ENCODE results near the gene COL6A1.

Gene COL6A1, protein sequence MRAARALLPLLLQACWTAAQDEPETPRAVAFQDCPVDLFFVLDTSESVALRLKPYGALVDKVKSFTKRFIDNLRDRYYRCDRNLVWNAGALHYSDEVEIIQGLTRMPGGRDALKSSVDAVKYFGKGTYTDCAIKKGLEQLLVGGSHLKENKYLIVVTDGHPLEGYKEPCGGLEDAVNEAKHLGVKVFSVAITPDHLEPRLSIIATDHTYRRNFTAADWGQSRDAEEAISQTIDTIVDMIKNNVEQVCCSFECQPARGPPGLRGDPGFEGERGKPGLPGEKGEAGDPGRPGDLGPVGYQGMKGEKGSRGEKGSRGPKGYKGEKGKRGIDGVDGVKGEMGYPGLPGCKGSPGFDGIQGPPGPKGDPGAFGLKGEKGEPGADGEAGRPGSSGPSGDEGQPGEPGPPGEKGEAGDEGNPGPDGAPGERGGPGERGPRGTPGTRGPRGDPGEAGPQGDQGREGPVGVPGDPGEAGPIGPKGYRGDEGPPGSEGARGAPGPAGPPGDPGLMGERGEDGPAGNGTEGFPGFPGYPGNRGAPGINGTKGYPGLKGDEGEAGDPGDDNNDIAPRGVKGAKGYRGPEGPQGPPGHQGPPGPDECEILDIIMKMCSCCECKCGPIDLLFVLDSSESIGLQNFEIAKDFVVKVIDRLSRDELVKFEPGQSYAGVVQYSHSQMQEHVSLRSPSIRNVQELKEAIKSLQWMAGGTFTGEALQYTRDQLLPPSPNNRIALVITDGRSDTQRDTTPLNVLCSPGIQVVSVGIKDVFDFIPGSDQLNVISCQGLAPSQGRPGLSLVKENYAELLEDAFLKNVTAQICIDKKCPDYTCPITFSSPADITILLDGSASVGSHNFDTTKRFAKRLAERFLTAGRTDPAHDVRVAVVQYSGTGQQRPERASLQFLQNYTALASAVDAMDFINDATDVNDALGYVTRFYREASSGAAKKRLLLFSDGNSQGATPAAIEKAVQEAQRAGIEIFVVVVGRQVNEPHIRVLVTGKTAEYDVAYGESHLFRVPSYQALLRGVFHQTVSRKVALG

GRCh38 chr21:45981151-45982091, at the start of gene COL6A1:
COL6A1 (plus strand) TSS chr21:45981770; CDS start chr21:45981851, 81 bp downstream.
- DNase-seq = peak; percentile 85

DNA sequence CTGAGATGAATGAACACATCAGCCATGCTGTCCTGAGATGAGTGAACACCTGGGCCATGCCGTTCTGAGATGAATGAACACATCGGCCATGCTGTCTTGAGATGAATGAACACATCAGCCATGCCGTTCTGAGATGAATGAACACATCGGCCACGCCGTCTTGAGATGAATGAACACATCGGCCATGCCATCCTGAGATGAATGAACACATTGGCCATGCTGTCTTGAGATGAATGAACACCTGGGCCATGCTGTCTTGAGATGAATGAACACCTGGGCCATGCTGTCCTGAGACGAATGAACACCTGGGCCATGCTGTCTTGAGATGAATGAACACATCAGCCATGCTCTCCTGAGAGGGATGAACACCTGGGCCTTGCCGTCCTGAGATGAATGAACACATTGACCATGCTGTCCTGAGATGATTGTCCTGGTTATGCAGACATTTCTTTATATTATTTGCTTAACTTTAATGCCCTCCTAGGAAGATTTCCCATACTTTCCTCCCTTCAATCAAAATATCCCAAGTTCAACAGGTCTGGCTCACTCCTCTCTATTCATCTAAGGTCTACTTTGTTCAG, 48.6 kb upstream of the COL6A1 start:
- DNase-seq = no peak

DNA sequence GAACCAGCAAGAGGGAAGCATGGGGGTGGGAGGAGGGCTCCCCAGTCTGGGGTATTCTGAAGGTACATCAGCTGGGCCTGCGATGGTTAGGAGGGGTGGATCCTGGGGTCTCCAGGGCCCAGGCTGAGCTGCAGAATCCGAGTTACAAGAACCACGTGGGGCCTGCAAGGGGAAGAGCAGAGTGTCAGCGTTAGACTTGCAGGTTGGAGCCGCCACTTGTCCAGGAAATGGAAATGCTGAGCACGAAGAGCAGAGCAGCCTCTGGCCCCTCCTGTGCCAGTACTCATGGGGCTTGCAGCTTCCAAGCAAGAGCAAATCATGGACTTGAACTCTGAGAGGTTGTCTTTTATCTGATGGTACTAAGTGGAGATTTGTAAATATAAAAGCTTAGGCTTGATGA, 47.5 kb upstream of the COL6A1 start:
- no peak for DNase-seq

DNA sequence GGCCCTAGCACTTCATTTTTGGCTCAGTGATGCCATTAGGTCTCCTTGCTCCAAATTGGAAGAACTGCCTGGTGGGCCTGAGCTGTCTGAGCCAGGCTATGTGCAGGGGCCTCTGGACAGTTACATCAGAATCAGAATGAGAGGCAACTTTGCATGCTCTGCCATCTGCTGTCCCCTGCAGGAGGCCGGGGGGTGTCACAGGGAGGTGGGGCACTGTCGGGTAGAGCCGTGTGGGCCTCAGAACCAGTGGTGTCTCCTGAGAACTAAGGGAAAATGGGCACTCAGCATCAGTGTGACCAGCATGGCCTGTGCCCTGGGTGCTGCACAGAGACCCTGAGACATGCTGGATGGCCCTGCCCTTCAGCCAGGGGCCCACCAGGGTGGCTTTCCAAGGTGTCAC, 47.0 kb upstream of the COL6A1 start:
- DNase-seq = no peak

DNA sequence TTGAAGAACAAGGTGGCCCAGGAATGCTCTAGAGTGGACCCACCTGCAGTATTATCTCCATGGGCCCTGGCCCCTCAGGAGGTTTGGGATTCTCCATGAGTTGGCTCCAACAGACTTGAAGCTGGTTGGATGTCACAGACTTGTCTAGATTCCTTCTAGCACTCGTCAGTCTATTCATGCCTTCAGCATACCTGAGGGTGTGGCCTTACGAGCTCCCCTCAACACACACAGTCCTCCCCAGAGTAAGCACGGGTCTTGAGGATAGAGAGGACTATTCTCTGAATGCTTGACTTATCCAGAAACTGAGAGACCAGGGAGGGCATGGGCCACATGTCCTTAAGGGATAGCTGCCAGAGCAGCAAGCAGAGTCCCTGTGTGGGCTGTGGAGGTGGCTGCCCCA, 45.9 kb upstream of the COL6A1 start:
- DNase-seq = peak; percentile 12

DNA sequence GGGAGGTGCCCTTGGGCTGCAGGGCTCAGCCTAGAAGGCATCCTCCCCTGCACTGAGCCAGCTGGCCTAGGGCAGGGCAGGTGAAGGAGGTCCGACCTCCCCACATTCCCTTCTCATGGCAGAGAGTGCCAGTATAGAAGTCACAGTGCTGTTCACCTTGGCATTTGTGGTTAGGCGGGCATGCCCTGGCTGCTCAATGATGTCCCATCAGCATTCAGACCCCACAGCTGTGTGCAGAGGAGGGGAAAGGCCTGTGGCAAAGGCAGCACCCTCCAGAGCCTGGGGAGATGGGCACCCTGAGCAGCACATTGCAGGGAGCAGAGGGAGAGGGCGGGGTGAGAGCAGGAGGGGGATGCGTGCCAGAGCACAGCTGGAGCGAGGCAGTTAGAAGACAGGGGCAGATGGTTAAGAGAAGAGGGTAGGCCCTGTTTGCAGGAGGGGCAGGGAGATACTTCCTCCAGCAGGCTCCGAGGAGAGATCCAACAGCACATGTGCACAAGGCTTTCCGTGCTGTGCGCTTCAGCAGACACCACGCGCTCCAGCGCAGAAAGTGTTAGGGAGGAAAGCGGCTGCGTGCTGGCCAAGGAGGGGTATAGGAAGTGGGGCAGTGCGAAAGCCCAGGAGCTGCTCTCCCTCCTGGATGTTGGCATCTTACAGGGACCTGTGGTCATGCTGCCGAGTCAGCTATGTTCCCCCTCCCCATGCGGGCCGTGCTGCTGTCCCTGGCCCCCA, 43.7 kb upstream of the COL6A1 start:
- peak; percentile 97 for DNase-seq

DNA sequence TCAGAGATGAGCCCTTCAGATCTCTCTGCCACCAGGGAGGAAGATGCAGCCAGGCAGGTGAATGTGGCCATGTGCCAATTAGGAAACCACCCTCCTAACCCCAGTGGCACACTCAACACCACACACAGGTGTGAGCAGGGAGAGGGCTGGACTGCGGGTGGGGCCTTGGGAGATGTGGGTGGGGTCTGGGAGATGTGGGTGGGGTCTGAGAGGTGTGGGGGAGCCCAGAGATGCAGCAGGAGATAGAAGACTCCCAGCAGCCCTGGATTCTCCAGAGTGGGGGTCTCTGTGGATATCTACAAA, 43.2 kb upstream of the COL6A1 start:
- DNase-seq = peak; percentile 79

- no peak for DNase-seq
These were observed 42.6 kb upstream of the COL6A1 start for GRCh38 chr21:45938811-45939520.

DNA sequence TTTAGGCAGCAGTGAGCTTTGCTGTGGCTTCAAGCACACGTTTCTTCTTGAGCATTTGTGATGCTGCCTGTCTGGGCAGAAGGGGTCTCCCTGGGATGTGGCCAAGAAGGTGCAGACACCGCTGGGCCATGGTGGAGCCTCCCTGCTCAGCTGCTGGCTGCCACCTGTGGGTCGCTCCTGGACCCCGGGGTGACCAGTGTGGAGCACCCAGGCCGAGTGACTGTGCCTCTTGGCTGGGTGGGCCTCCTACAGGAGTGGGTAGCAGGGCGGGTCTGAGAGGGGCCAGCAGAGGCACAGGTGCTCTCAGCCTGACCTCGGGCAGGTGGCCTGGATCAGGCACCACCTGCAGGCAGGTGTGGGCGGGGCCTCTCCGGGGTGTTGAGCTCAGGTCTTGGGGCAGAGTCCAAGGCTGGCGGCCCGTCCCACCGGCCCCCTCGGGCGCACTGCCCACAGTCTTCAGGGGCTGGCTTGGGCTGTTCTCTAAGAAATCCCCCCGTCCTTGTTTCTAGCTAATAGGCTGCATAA, 42.0 kb upstream of the COL6A1 start:
- no peak for DNase-seq

DNA sequence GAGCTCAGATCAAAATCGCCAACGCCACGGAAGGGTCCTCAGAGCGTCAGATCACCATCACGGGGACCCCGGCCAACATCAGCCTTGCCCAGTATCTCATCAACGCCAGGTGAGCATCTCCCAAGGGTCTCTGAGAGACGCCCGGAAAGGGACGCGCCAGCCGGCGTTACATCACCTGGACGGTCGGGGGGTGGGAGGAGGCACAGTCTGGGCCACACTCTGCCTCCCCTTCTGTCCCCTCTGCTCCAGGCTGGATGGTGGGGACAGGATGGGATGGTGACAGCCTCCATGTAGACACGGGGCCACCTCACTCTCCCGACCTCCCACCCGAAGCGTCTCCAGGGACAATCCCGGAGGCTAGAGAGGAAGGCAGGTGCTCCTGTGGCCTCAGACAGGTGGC, 41.5 kb upstream of the COL6A1 start:
- no peak for DNase-seq

- DNase-seq = peak; percentile 71
These were observed 40.8 kb upstream of the COL6A1 start for GRCh38 chr21:45940621-45941337.

DNA sequence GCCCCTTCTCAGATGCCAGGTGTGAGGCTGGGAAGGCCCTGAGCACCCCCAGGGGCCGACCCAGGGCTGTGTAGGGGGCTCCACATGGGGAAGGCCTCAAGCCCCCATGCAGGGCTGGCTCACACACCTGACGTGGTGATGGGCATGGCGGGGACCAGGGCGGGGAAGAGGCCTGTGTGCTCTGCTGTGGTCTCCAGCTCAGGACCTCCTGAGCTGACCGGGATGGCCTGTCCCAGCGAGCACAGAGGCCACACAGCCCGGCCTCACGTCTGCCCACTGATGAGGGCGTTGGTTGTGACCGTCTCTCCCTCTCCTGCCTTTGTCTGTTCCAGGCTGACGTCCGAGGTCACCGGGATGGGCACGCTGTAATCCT, 40.2 kb upstream of the COL6A1 start:
- DNase-seq = no peak

DNA sequence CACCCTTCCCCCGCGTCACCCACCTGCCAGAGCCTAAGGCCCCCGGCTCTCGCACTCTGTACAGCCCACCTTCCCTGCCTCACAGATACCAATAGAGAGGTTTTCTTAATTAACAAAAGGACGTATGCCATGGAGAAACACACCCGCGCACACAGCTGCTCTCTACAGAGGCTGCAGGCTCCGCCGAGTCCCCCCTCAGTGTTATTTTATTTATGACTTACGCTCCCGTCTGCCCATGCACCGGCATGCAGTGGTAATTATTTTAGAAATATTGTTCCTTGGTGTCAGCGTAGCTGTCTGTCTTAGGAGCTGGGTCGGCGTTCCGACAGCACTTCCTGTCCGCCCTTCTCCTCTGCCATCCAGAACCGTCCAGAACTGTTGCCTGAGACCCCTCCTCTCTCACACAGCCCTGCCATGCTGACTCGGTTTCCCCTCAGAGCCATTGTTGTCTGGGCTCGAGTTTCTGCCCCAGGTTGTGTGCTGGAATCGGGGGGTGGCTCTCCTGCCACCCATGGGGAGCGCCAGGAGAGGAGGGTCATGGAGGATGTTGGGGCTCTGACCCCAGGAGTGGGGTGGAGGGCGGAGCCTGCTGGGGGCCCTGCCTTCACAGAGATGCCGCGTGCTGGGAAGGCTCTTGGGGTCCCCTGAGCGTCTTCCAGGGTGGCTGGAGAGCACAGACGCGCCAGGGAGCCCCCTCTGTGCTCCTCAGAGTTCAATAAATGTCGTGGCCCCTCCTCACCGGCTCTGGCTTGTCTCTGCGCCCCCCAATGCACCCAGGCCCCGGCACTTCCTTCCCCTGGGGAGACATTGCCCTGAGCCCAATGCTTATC, 39.6 kb upstream of the COL6A1 start:
- DNase-seq = peak; percentile 13

- no peak for DNase-seq
These were observed 38.6 kb upstream of the COL6A1 start for GRCh38 chr21:45942755-45943629.

GRCh38 chr21:45943630-45944540, 37.7 kb upstream of the COL6A1 start:
- no peak for DNase-seq

DNA sequence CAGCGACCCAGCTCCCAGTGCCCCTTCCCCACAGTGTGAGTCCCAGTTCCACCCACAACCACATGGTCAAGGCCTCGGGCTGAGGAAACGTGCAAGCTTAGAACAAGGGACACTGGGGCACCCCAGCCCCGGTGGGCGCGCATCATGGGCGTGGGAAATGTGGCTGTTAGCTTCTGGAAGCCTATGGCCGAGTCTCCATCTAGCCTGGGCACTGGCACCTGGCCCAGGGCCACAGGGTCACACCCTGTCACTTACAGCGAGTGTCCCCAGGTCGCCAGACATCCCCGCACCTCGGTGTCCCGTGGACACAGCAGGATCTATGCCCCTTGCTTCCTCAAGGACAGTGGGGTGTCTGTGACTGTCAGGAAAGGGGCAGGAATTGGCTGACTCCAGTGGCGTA, 37.0 kb upstream of the COL6A1 start:
- no peak for DNase-seq

All from NCI-H2171 treated with DMSO at 0.1 percent for 48 hours (cell line).